ENCODE results near the gene LMNB1. TPM values are rescaled to one million over a fixed set of nuclear protein-coding genes. Genes with fewer than 3 reads are reported as not detected.
"Not testable (repeated sequence)": the region's sequence is repeated elsewhere in the genome, so short reads cannot be mapped to it uniquely, and the experiment has no call there.

LMNB1 gene
- total and polyA plus RNA-seq, 11 donors = 0.27 to 27.8 (median 1.8) TPM

GRCh38 chr5:126780165-126780827 is 3.4 kb downstream of the LMNB1 start:
- ATAC-seq (no peak), DNase-seq (peak in 1 of 5 donors; percentile 10)
- Histone ChIP-seq H3K27me3 (no peaks in the 10 kb centered on the region), H3K4me3 (peak overlapping the region in 1 of 12 donors; percentile 88), H3K9me3 (no peaks in the 10 kb centered on the region), H3K4me1 (peaks cover 0 to 33% (median 11%) of the 10 kb centered on the region in 12 donors), H3K27ac (no peak overlapping the region), H3K36me3 (no peaks in the 10 kb centered on the region)
- 28 to 38% (median 34%) methylated on average over 7 of the region's 7 CpGs for WGBS, 4 donors
- intact Hi-C loops (cut with DNase I) = loop anchor here in 7 of 10 donors (1.0 to 10.0 kb wide), 4 partner anchors 103 to 445 kb away; no protein-coding TSS in a partner anchor
- TF ChIP-seq CTCF (IDR thresholded peaks at IDR 0.05) (peak; percentile 40 to 75 (median 61)), POLR2A (IDR thresholded peaks at IDR 0.05) (no peak)

GRCh38 chr5:126788409-126788808 is 11.5 kb downstream of the LMNB1 start:
- H3K4me1 ChIP-seq, H3K9me3 ChIP-seq, DNase-seq, H3K4me3 ChIP-seq, H3K27me3 ChIP-seq, H3K36me3 ChIP-seq, ATAC-seq, H3K27ac ChIP-seq: not testable (repeated sequence)
- WGBS, 4 donors = 97 to 98% (median 98%) methylated on average over 7 of the region's 7 CpGs
- intact Hi-C loops (cut with DNase I) = loop anchor here in 1 of 10 donors (10.0 kb wide), 1 partner anchor 454 kb away; no protein-coding TSS in a partner anchor

GRCh38 chr5:126793097-126793496 is 16.2 kb downstream of the LMNB1 start:
- H3K27me3 ChIP-seq = no peaks in the 10 kb centered on the region
- H3K4me1 ChIP-seq = peaks cover 0 to 13% (median 0%) of the 10 kb centered on the region in 12 donors
- H3K4me3 ChIP-seq = no peak overlapping the region
- no peaks in the 10 kb centered on the region for H3K9me3 ChIP-seq
- no peaks in the 10 kb centered on the region for H3K36me3 ChIP-seq
- no peak for DNase-seq
- ATAC-seq = no peak
- intact Hi-C loops (cut with DNase I) = no loop called here
- no peak for TF ChIP-seq POLR2A (IDR thresholded peaks at IDR 0.05)
- no peak for TF ChIP-seq CTCF (IDR thresholded peaks at IDR 0.05)
- H3K27ac ChIP-seq = no peak overlapping the region
- WGBS, 4 donors = 90 to 92% (median 91%) methylated on average over 3 of the region's 3 CpGs

GRCh38 chr5:126793648-126794047 is 16.7 kb downstream of the LMNB1 start:
- H3K9me3 ChIP-seq; H3K4me3 ChIP-seq; ATAC-seq; DNase-seq; intact Hi-C loops (cut with DNase I); H3K36me3 ChIP-seq; H3K27ac ChIP-seq; H3K27me3 ChIP-seq: not testable (repeated sequence)
- WGBS, 4 donors = 93 to 97% (median 96%) methylated on average over 9 of the region's 9 CpGs
- H3K4me1 ChIP-seq = peaks cover 0 to 13% (median 0%) of the 10 kb centered on the region in 12 donors

GRCh38 chr5:126794157-126794828 is 17.4 kb downstream of the LMNB1 start:
- DNase-seq = no peak
- H3K27ac ChIP-seq = no peak overlapping the region
- H3K4me1 ChIP-seq = peaks cover 0 to 13% (median 0%) of the 10 kb centered on the region in 12 donors
- intact Hi-C loops (cut with DNase I) = no loop called here
- no peaks in the 10 kb centered on the region for H3K27me3 ChIP-seq
- TF ChIP-seq POLR2A (IDR thresholded peaks at IDR 0.05) = no peak
- no peak for TF ChIP-seq CTCF (IDR thresholded peaks at IDR 0.05)
- ATAC-seq = no peak
- 51 to 59% (median 54%) methylated on average over 6 of the region's 6 CpGs for WGBS, 4 donors
- H3K4me3 ChIP-seq = no peak overlapping the region
- no peaks in the 10 kb centered on the region for H3K9me3 ChIP-seq
- no peaks in the 10 kb centered on the region for H3K36me3 ChIP-seq
